Fibroblast of lung (primary cell): ENCODE results near the gene NUP205. TPM values are rescaled to one million over a fixed set of nuclear protein-coding genes. Genes with fewer than 3 reads are reported as not detected.

Experiments
- DNase-seq, 2 donors: peaks; one replicate each; pipeline versions ENCODE4 v3.0.0 to v3.0.0-alpha.2; 2010; ENCODE audit warnings: low read depth in 2 of 2
- H2AFZ ChIP-seq: 2 replicates; pipeline ENCODE4 v1.5.1; 2012; ENCODE audit warnings: low read length, control low read depth, inconsistent platforms
- H3K27ac ChIP-seq: 2 replicates; pipeline ENCODE4 v1.5.1; 2011; ENCODE audit warnings: low read length, control low read depth; ENCODE audit not compliant: insufficient read depth
- H3K27me3 ChIP-seq: 2 replicates; pipeline ENCODE4 v1.5.1; 2011; ENCODE audit warnings: mild to moderate bottlenecking, low read length; ENCODE audit not compliant: control insufficient read depth, insufficient read depth
- H3K36me3 ChIP-seq: 2 replicates; pipeline ENCODE4 v1.5.1; 2011; ENCODE audit warnings: low read length; ENCODE audit not compliant: control insufficient read depth, insufficient read depth
- H3K4me1 ChIP-seq: 2 replicates; pipeline ENCODE4 v1.5.1; 2011; ENCODE audit warnings: low read length; ENCODE audit not compliant: control insufficient read depth, insufficient read depth; ENCODE audit errors: extremely low read depth
- H3K4me2 ChIP-seq: 2 replicates; pipeline ENCODE4 v1.5.1; 2011; ENCODE audit warnings: low read length, control low read depth; ENCODE audit not compliant: insufficient read depth; ENCODE audit errors: extremely low read depth
- H3K4me3 ChIP-seq, 4 experiments: fragments of 200-600 bp in 1 of 4; sonication (generic) in 1 of 4; replicated peaks in 1 of 4; 2 replicates each; pipeline ENCODE4 v1.5.1; 2011 to 2016; ENCODE audit warnings: low read length in 4 of 4, low read depth in 3 of 4, mild to moderate bottlenecking in 3 of 4, control low read depth in 2 of 4, inconsistent platforms in 1 of 4, mixed read lengths in 1 of 4; ENCODE audit not compliant: insufficient read depth in 1 of 4; ENCODE audit errors: control extremely low read depth in 1 of 4
- H3K79me2 ChIP-seq: 2 replicates; pipeline ENCODE4 v1.5.1; 2012; ENCODE audit warnings: mild to moderate bottlenecking, low read length, inconsistent platforms; ENCODE audit not compliant: control insufficient read depth, insufficient read depth
- H3K9ac ChIP-seq: 2 replicates; pipeline ENCODE4 v1.5.1; 2011; ENCODE audit warnings: mild to moderate bottlenecking, low read length, control low read depth; ENCODE audit not compliant: insufficient read depth
- H3K9me3 ChIP-seq: 2 replicates; pipeline ENCODE4 v1.5.1; 2012; ENCODE audit warnings: low read depth, low read length; ENCODE audit not compliant: control insufficient read depth, insufficient read depth
- H4K20me1 ChIP-seq: 2 replicates; pipeline ENCODE4 v1.5.1; 2011; ENCODE audit warnings: low read length; ENCODE audit not compliant: control insufficient read depth, insufficient read depth; ENCODE audit errors: extremely low read depth
- EZH2 ChIP-seq: IDR thresholded peaks from 2 replicates; pipeline ENCODE4 v1.5.1; 2012; ENCODE audit warnings: low read length, control low read depth, mild to moderate bottlenecking; ENCODE audit errors: missing control alignments
- polyA plus RNA-seq, 2 donors: library from polyadenylated mRNA; depleted of rRNA in 1 of 2; stranded (reverse) in 1 of 2; unstranded in 1 of 2; fragments of >200 nt; gene quantifications; 2 replicates each; pipeline ENCODE4 v1.2.1, GENCODE V29; 2011 to 2012; ENCODE audit warnings: missing spikeins in 1 of 2
- total RNA-seq: library from RNA; depleted of rRNA; stranded (reverse); fragments of >200 nt; gene quantifications from 2 replicates; pipeline ENCODE4 v1.2.1, GENCODE V29; 2014
- TF ChIP-seq, protein P1 (sequence below), 2 donors: IDR thresholded peaks in 1 of 2; conservative IDR thresholded peaks in 1 of 2; 1 replicate in 1 of 2; 2 replicates in 1 of 2; pipeline ENCODE4 v1.5.1; 2011 to 2012; ENCODE audit warnings: low read length in 2 of 2, control low read depth in 1 of 2, inconsistent platforms in 1 of 2, low read depth in 1 of 2, mild to moderate bottlenecking in 1 of 2

Gene NUP205
- total and polyA plus RNA-seq, 2 donors (not counting 1 experiment from before 2014, with no cell fraction given) = 28.1 to 36.7 TPM

- Histone ChIP-seq H3K79me2 (no peaks in the 10 kb centered on the region), H3K27ac (no peak overlapping the region), H3K4me1 (no peaks in the 10 kb centered on the region), H4K20me1 (no peaks in the 10 kb centered on the region), H3K4me3 (no peak overlapping the region), H3K4me2 (no peak overlapping the region), H3K9me3 (no peaks in the 10 kb centered on the region), H3K9ac (no peak overlapping the region), H2AFZ (no peak overlapping the region), H3K36me3 (no peaks in the 10 kb centered on the region), H3K27me3 (no peaks in the 10 kb centered on the region)
- TF ChIP-seq, protein P1, sequence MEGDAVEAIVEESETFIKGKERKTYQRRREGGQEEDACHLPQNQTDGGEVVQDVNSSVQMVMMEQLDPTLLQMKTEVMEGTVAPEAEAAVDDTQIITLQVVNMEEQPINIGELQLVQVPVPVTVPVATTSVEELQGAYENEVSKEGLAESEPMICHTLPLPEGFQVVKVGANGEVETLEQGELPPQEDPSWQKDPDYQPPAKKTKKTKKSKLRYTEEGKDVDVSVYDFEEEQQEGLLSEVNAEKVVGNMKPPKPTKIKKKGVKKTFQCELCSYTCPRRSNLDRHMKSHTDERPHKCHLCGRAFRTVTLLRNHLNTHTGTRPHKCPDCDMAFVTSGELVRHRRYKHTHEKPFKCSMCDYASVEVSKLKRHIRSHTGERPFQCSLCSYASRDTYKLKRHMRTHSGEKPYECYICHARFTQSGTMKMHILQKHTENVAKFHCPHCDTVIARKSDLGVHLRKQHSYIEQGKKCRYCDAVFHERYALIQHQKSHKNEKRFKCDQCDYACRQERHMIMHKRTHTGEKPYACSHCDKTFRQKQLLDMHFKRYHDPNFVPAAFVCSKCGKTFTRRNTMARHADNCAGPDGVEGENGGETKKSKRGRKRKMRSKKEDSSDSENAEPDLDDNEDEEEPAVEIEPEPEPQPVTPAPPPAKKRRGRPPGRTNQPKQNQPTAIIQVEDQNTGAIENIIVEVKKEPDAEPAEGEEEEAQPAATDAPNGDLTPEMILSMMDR (conservative IDR thresholded peaks at IDR 0.05 in 1 of 2, IDR thresholded peaks at IDR 0.05 in 1 of 2; ENCODE audit: low read depth in 1 of 2, low read length in 2 of 2) = no peak
- no peak for TF ChIP-seq EZH2
- DNase-seq = no peak
Observed at GRCh38 chr7:135527025-135527424, 30.7 kb upstream of the NUP205 start.

GRCh38 chr7:135536150-135536549, 21.6 kb upstream of the NUP205 start:
- Histone ChIP-seq H3K9ac (no peak overlapping the region), H3K4me2 (no peak overlapping the region), H3K79me2 (no peaks in the 10 kb centered on the region), H3K4me3 (no peak overlapping the region), H4K20me1 (no peaks in the 10 kb centered on the region), H3K9me3 (no peaks in the 10 kb centered on the region), H3K36me3 (no peaks in the 10 kb centered on the region), H3K27me3 (peaks cover 4% of the 10 kb centered on the region), H3K27ac (no peak overlapping the region), H3K4me1 (no peaks in the 10 kb centered on the region), H2AFZ (no peak overlapping the region)
- no peak for TF ChIP-seq EZH2
- TF ChIP-seq, protein P1 (conservative IDR thresholded peaks at IDR 0.05 in 1 of 2, IDR thresholded peaks at IDR 0.05 in 1 of 2; ENCODE audit: low read depth in 1 of 2, low read length in 2 of 2) = no peak
- DNase-seq = peak; percentile 59

GRCh38 chr7:135537453-135537852, 20.3 kb upstream of the NUP205 start:
- no peak for DNase-seq
- Histone ChIP-seq H3K9ac (no peak overlapping the region), H3K4me1 (no peaks in the 10 kb centered on the region), H3K4me3 (no peak overlapping the region), H3K27me3 (peaks cover 4% of the 10 kb centered on the region), H4K20me1 (no peaks in the 10 kb centered on the region), H3K79me2 (no peaks in the 10 kb centered on the region), H2AFZ (no peak overlapping the region), H3K9me3 (no peaks in the 10 kb centered on the region), H3K4me2 (no peak overlapping the region), H3K36me3 (no peaks in the 10 kb centered on the region), H3K27ac (no peak overlapping the region)
- TF ChIP-seq EZH2 = no peak
- TF ChIP-seq, protein P1 (conservative IDR thresholded peaks at IDR 0.05 in 1 of 2, IDR thresholded peaks at IDR 0.05 in 1 of 2; ENCODE audit: low read depth in 1 of 2, low read length in 2 of 2) = no peak
